Measurements from ENCODE around the gene CAST. TPM values are rescaled to one million over a fixed set of nuclear protein-coding genes. Genes with fewer than 3 reads are reported as not detected.

The CAST gene
- total RNA-seq, 3 donors from 2014 or later, result 221 to 400 (median 287) TPM

GRCh38 chr5:96821260-96821916, 159.2 kb downstream of the CAST start:
- Histone ChIP-seq H3K27me3 (no peaks in the 10 kb centered on the region), H3K9me3 (no peaks in the 10 kb centered on the region), H3K4me3 (no peak overlapping the region), H3K4me1 (no peaks in the 10 kb centered on the region), H3K27ac (no peak overlapping the region), H3K36me3 (no peaks in the 10 kb centered on the region)
- DNase-seq (ENCODE audit: low spot score in 2 of 2), result no peak
- intact Hi-C loops (cut with DNase I; ENCODE audit: low total_unique reads), result no loop called here
- TF ChIP-seq CTCF (IDR thresholded peaks at IDR 0.05) (no peak), POLR2AphosphoS5 (IDR thresholded peaks at IDR 0.05) (no peak), POLR2A (IDR thresholded peaks at IDR 0.05) (no peak)

GRCh38 chr5:96822686-96823459, 160.7 kb downstream of the CAST start:
- Histone ChIP-seq H3K27me3 (no peaks in the 10 kb centered on the region), H3K9me3 (no peaks in the 10 kb centered on the region), H3K36me3 (no peaks in the 10 kb centered on the region), H3K4me3 (no peak overlapping the region), H3K4me1 (no peaks in the 10 kb centered on the region), H3K27ac (no peak overlapping the region)
- TF ChIP-seq POLR2A (IDR thresholded peaks at IDR 0.05) (no peak), POLR2AphosphoS5 (IDR thresholded peaks at IDR 0.05) (no peak), CTCF (IDR thresholded peaks at IDR 0.05) (no peak)
- no peak for DNase-seq (ENCODE audit: low spot score in 2 of 2)
- intact Hi-C loops (cut with DNase I; ENCODE audit: low total_unique reads), result no loop called here

GRCh38 chr5:96823900-96824380, 161.8 kb downstream of the CAST start:
- Histone ChIP-seq H3K36me3 (no peaks in the 10 kb centered on the region), H3K4me3 (no peak overlapping the region), H3K9me3 (no peaks in the 10 kb centered on the region), H3K27ac (peak overlapping the region; percentile 44 to 70), H3K27me3 (no peaks in the 10 kb centered on the region), H3K4me1 (no peaks in the 10 kb centered on the region)
- intact Hi-C loops (cut with DNase I; ENCODE audit: low total_unique reads), result no loop called here
- no peak for TF ChIP-seq POLR2A (IDR thresholded peaks at IDR 0.05)
- TF ChIP-seq POLR2AphosphoS5 (IDR thresholded peaks at IDR 0.05), result no peak
- no peak for TF ChIP-seq CTCF (IDR thresholded peaks at IDR 0.05)
- peak in 1 of 2 donors; percentile 32 for DNase-seq (ENCODE audit: low spot score in 2 of 2)

Other genes with a start within 250 kb of the CAST start
- gene PCSK1, start 229.1 kb upstream of the CAST start, total RNA-seq, result 1 to 10 TPM in 2 of 3 donors, under 1 TPM in 1; 0.59 to 5.6 (median 2.4) TPM
- 10 to 100 TPM; 37.4 to 49.0 (median 46.7) TPM for gene ERAP1, start 145.6 kb downstream of the CAST start, total RNA-seq
- gene ERAP2, start 214.1 kb downstream of the CAST start, total RNA-seq, result 10 to 100 TPM; 11.0 to 13.8 (median 12.8) TPM